Parathyroid adenoma (tissue), 2 donors: ENCODE data around the gene PEX11A.

Experiments
- H2AFZ ChIP-seq: fragments of 300-600 bp; sonication (generic); one replicate; pipeline ENCODE4 v1.7.0; 2017; ENCODE audit warnings: antibody characterized with exemption, mild to moderate bottlenecking
- H3K27ac ChIP-seq: fragments of 300-600 bp; sonication (generic); one replicate; pipeline ENCODE4 v1.7.0; 2017
- H3K27me3 ChIP-seq: fragments of 300-600 bp; sonication (generic); one replicate; pipeline ENCODE4 v1.7.0; 2017; ENCODE audit warnings: low read length; ENCODE audit not compliant: control insufficient read depth, insufficient read depth
- H3K36me3 ChIP-seq: fragments of 300-600 bp; sonication (generic); one replicate; pipeline ENCODE4 v1.7.0; 2017; ENCODE audit warnings: low read length; ENCODE audit not compliant: control insufficient read depth, insufficient read depth
- H3K4me1 ChIP-seq: fragments of 300-600 bp; sonication (generic); one replicate; pipeline ENCODE4 v1.7.0; 2017; ENCODE audit warnings: control low read depth
- H3K4me2 ChIP-seq: fragments of 300-600 bp; sonication (generic); one replicate; pipeline ENCODE4 v1.7.0; 2017; ENCODE audit warnings: low read length
- H3K4me3 ChIP-seq: fragments of 300-600 bp; sonication (generic); one replicate; pipeline ENCODE4 v1.7.0; 2017; ENCODE audit warnings: low read depth, low read length
- H3K79me2 ChIP-seq: fragments of 300-600 bp; sonication (generic); one replicate; pipeline ENCODE4 v1.7.0; 2017; ENCODE audit warnings: control low read depth
- H3K9ac ChIP-seq: fragments of 300-600 bp; sonication (generic); one replicate; pipeline ENCODE4 v1.7.0; 2017; ENCODE audit warnings: mild to moderate bottlenecking
- H3K9me3 ChIP-seq: fragments of 300-600 bp; sonication (generic); one replicate; pipeline ENCODE4 v1.7.0; 2017; ENCODE audit warnings: low read length; ENCODE audit not compliant: control insufficient read depth
- TF ChIP-seq, protein P1 (sequence below): fragments of 300-600 bp; sonication (generic); IDR thresholded peaks from one replicate; pipeline ENCODE4 v1.7.0; 2017; ENCODE audit warnings: antibody characterized with exemption, mild to moderate bottlenecking
- donor health status: primary hyperparathyroidism.

PEX11A gene, protein sequence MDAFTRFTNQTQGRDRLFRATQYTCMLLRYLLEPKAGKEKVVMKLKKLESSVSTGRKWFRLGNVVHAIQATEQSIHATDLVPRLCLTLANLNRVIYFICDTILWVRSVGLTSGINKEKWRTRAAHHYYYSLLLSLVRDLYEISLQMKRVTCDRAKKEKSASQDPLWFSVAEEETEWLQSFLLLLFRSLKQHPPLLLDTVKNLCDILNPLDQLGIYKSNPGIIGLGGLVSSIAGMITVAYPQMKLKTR

DNA sequence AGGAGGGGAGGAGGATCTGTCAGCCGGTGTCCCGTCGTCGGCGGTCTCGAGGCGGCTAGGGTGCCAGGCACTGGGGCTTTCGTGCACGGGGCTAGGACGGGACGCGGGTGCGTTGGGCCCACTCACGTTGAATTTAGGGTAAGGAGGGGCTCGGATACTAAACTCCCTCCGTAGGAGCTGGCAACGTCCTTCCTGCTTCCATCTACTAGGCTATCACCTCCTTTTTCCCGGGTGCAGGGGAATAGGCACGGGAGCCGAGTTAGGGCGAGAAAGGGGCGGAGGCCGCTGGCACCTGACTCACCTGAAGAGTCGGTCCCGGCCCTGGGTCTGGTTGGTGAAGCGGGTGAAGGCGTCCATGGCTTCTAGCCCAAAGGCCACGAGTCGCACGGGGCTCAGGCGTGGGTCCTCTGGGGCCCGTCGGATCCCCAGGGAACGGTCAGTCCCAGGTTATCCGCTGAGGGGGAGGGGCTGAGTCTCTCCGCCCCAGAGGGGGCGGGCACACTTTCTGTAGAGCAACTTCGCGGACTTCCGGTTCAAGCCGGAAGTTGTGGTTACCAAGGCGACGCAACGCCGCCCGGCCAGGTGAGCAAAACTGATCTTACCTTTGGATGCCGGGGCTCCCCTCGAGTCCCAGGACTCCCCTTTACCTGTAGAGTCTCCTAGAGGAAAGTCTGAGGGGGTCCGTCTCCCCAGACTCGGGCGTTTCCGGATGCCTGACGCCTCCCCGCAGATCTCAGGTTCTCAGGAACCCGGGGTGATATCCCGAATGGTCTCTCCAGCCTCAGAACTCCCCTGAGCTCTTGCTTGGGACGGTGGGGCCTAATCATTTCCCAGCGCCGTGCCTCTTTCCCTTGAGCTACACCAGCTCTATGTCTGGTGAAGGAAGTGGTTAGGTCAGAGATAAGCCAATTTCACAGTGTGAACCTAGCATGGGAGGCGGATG, at the start of gene PEX11A, which contains the start of gene WDR93:
PEX11A (minus strand) TSS at position 479 of the 943 bp plus-strand sequence; CDS start at position 357, 122 bp downstream.
WDR93 (plus strand) TSS at position 536 of the 943 bp plus-strand sequence. CDS start 10,936 bp downstream, outside the sequence.
- H3K9me3 ChIP-seq = no peaks in the 10 kb centered on the region
- H3K4me3 ChIP-seq = peak within 1 kb of the TSS; percentile 91
- peak within 1 kb of the TSS; percentile 85 for H2AFZ ChIP-seq
- no peaks in the 10 kb centered on the region for H3K36me3 ChIP-seq
- H3K27me3 ChIP-seq = no peaks in the 10 kb centered on the region
- H3K79me2 ChIP-seq = peaks cover 4% of the 10 kb centered on the region
- H3K27ac ChIP-seq = peak within 1 kb of the TSS; percentile 29
- H3K9ac ChIP-seq = peak within 1 kb of the TSS; percentile 28
- TF ChIP-seq, protein P1, sequence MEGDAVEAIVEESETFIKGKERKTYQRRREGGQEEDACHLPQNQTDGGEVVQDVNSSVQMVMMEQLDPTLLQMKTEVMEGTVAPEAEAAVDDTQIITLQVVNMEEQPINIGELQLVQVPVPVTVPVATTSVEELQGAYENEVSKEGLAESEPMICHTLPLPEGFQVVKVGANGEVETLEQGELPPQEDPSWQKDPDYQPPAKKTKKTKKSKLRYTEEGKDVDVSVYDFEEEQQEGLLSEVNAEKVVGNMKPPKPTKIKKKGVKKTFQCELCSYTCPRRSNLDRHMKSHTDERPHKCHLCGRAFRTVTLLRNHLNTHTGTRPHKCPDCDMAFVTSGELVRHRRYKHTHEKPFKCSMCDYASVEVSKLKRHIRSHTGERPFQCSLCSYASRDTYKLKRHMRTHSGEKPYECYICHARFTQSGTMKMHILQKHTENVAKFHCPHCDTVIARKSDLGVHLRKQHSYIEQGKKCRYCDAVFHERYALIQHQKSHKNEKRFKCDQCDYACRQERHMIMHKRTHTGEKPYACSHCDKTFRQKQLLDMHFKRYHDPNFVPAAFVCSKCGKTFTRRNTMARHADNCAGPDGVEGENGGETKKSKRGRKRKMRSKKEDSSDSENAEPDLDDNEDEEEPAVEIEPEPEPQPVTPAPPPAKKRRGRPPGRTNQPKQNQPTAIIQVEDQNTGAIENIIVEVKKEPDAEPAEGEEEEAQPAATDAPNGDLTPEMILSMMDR = no peak
- H3K4me2 ChIP-seq = peak within 1 kb of the TSS; percentile 88
- peaks cover 2% of the 10 kb centered on the region for H3K4me1 ChIP-seq

GRCh38 chr15:89740137-89740536, 49.6 kb upstream of the PEX11A start:
- no peaks in the 10 kb centered on the region for H3K36me3 ChIP-seq
- no peaks in the 10 kb centered on the region for H3K27me3 ChIP-seq
- H3K27ac ChIP-seq = no peak overlapping the region
- no peak overlapping the region for H3K4me2 ChIP-seq
- no peak overlapping the region for H3K9ac ChIP-seq
- no peaks in the 10 kb centered on the region for H3K79me2 ChIP-seq
- H2AFZ ChIP-seq = peak overlapping the region; percentile 54
- TF ChIP-seq, protein P1 = peak; percentile 76
- no peak overlapping the region for H3K4me3 ChIP-seq
- H3K4me1 ChIP-seq = no peaks in the 10 kb centered on the region
- no peaks in the 10 kb centered on the region for H3K9me3 ChIP-seq

DNA sequence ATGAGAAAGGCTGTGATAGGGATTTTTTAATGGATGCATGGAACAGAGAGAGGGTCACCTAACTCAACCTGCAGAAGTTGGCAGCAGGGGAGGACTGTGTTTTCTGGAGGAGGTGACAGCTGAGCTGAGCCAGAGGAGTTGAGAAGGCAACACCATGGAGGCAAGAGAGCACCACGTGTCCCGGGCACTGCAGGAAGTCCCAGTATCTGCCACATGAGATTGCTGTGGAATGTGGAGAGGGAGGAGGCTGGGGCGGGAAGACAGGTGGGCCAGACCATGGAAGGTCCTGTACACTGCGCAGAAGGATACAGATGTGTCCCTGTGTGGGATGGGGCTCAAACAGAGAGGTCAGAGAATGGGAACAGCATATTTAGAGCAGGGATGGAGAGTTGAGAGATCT, 45.2 kb upstream of the PEX11A start:
- Histone ChIP-seq H3K36me3 (no peaks in the 10 kb centered on the region), H3K4me3 (no peak overlapping the region), H3K27ac (no peak overlapping the region), H3K4me2 (no peak overlapping the region), H3K79me2 (no peaks in the 10 kb centered on the region), H2AFZ (no peak overlapping the region), H3K4me1 (no peaks in the 10 kb centered on the region), H3K9ac (no peak overlapping the region), H3K9me3 (no peaks in the 10 kb centered on the region), H3K27me3 (no peaks in the 10 kb centered on the region)
- TF ChIP-seq, protein P1 = no peak

DNA sequence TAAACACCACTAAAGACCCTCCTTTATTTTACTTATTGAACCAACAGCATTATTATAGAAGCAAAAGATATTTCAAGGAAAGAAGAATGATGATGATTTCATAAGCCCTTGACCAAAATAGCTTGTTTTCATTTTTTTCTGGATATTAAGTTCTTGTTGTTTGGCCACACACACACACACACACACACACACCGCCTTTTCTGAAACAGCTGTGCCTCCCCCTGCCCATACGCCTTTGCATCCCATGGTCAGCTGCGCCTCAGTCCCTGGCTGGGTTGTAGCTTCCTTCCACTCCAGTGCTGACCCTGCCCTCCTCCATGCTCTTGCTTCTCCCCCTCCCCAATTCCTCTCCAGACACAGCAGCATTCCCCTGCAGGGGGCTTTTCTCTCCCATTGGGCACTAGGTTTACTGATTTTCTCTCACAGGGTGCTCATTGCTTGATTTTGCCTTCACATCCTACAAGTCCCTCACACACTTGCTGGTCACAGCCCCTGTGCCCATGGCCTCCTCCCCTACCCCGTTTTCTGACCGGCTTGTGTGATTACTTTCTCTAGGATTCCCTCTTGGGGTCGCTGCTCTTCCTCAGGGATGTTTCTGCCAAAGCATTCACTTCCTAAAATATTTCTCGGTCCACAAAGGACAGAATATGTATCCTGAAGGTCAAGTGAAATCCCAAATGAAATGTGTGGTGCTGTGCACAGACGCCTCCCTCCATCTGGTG, 42.1 kb upstream of the PEX11A start:
- Histone ChIP-seq H3K36me3 (no peaks in the 10 kb centered on the region), H3K27ac (no peak overlapping the region), H3K4me1 (no peaks in the 10 kb centered on the region), H3K79me2 (no peaks in the 10 kb centered on the region), H2AFZ (no peak overlapping the region), H3K4me2 (no peak overlapping the region), H3K9ac (no peak overlapping the region), H3K4me3 (no peak overlapping the region), H3K9me3 (no peaks in the 10 kb centered on the region), H3K27me3 (no peaks in the 10 kb centered on the region)
- TF ChIP-seq, protein P1 = no peak
